ENCODE data around the gene SUSD6. TPM values are rescaled to one million over a fixed set of nuclear protein-coding genes. Genes with fewer than 3 reads are reported as not detected.

Gene SUSD6
- total and polyA plus RNA-seq, 2 donors (not counting 1 experiment from before 2014, with no cell fraction given), result 62.3 to 97.8 TPM

GRCh38 chr14:69694730-69695281 lies 83.4 kb downstream of the SUSD6 start:
- Histone ChIP-seq H3K4me2 (replicated peaks; ENCODE audit: low read depth, low read length, poor library complexity, severe bottlenecking) (peak overlapping the region; percentile 63), H3K9ac (ENCODE audit: low read length) (peak overlapping the region; percentile 19), H2AFZ (ENCODE audit: insufficient read depth, low read depth, low read length, poor library complexity, severe bottlenecking) (no peak overlapping the region), H3K27ac (ENCODE audit: low read length in 2 of 2) (peak overlapping the region; percentile 45 to 71), H4K20me1 (ENCODE audit: control insufficient read depth, insufficient read depth, low read length, poor library complexity, severe bottlenecking) (peaks cover 75% of the 10 kb centered on the region), H3K4me1 (ENCODE audit: control insufficient read depth in 2 of 2, insufficient read depth in 2 of 2, low read length in 2 of 2) (peaks cover 71 to 73% of the 10 kb centered on the region in 2 donors), H3K4me3 (ENCODE audit: control extremely low read depth in 1 of 5, extremely low read depth in 1 of 5, insufficient read depth in 1 of 5, low read depth in 2 of 5, low read length in 4 of 5) (peak overlapping the region in 1 of 5 experiments; percentile 26), H3K9me3 (ENCODE audit: control extremely low read depth in 1 of 3, control insufficient read depth in 2 of 3, insufficient read depth in 1 of 3, low read length in 2 of 3) (no peaks in the 10 kb centered on the region), H3K27me3 (replicated peaks in 1 of 4; ENCODE audit: control extremely low read depth in 1 of 4, control insufficient read depth in 3 of 4, insufficient read depth in 4 of 4, low read length in 3 of 4) (no peaks in the 10 kb centered on the region), H3K79me2 (ENCODE audit: control insufficient read depth, insufficient read depth, low read length) (peaks cover 98% of the 10 kb centered on the region), H3K36me3 (replicated peaks in 1 of 2; ENCODE audit: control extremely low read depth in 1 of 2, control insufficient read depth in 1 of 2, extremely low read depth in 1 of 2, insufficient read depth in 2 of 2, low read length in 1 of 2) (peaks cover 2 to 7% of the 10 kb centered on the region in 2 experiments)
- TF ChIP-seq CTCF (IDR thresholded peaks at IDR 0.05), result no peak
- no peak for TF ChIP-seq EZH2 (IDR thresholded peaks at IDR 0.05; ENCODE audit: borderline replicate concordance, insufficient read depth, low read depth, low read length, poor library complexity, severe bottlenecking)
- Mint-ChIP-seq H3K4me3 (peak overlapping the region; percentile 65), H3K4me1 (peaks cover 95% of the 10 kb centered on the region), H3K27me3 (no peaks in the 10 kb centered on the region), H3K9me3 (ENCODE audit: insufficient read depth) (no peaks in the 10 kb centered on the region), H3K27ac (peak overlapping the region; percentile 90)
- DNase-seq, result no peak
- 74% methylated on average over 5 of the region's 5 CpGs for WGBS (ENCODE audit: insufficient coverage)
- ChIA-PET CTCF (no interaction called here), POLR2A (no interaction called here)
- ATAC-seq (ENCODE audit: low read depth), result no peak
- intact Hi-C loops (cut with micrococcal nuclease), result loop anchor here (5.0 kb wide), 1 partner anchor 43 kb away; no protein-coding TSS in a partner anchor

Data from B cell (primary cell).